HG02981 (cell line): Measurements from ENCODE around the gene RBM17.
"Not testable (repeated sequence)": the region's sequence is repeated elsewhere in the genome, so short reads cannot be mapped to it uniquely, and the experiment has no call there.

ENCODE experiments used
- ATAC-seq: cut with Tn5 transposase; IDR thresholded peaks from one replicate; pipeline ENCODE4 v1.9.1; 2021; ENCODE audit warnings: mild to moderate bottlenecking, moderate library complexity; ENCODE audit not compliant: unreplicated experiment

Gene RBM17

GRCh38 chr10:6055929-6056328 lies 32.9 kb upstream of the RBM17 start:
- ATAC-seq, result no peak

GRCh38 chr10:6056411-6057135 lies 32.3 kb upstream of the RBM17 start:
- no peak for ATAC-seq

- ATAC-seq, result no peak
These were observed 30.0 kb upstream of the RBM17 start for GRCh38 chr10:6058682-6059475.

GRCh38 chr10:6059506-6059905 lies 29.3 kb upstream of the RBM17 start:
- ATAC-seq, result no peak

- ATAC-seq, result no peak
These were observed 27.8 kb upstream of the RBM17 start for GRCh38 chr10:6061056-6061455.

- no peak for ATAC-seq
These were observed 26.6 kb upstream of the RBM17 start, which contains the start of gene IL2RA for GRCh38 chr10:6062101-6062771. TSS of gene IL2RA (minus strand) at chr10:6062367. CDS start at chr10:6062151, 216 bp downstream.

GRCh38 chr10:6064119-6064518 lies 24.7 kb upstream of the RBM17 start:
- ATAC-seq, result no peak

GRCh38 chr10:6064726-6065125 lies 24.1 kb upstream of the RBM17 start:
- not testable (repeated sequence) for ATAC-seq

GRCh38 chr10:6065406-6065805 lies 23.4 kb upstream of the RBM17 start:
- no peak for ATAC-seq

GRCh38 chr10:6065835-6066234 lies 23.0 kb upstream of the RBM17 start:
- no peak for ATAC-seq

- ATAC-seq, result no peak
These were observed 21.4 kb upstream of the RBM17 start for GRCh38 chr10:6067457-6067856.

- no peak for ATAC-seq
These were observed 20.8 kb upstream of the RBM17 start for GRCh38 chr10:6068006-6068405.

GRCh38 chr10:6068422-6068821 lies 20.4 kb upstream of the RBM17 start:
- peak; percentile 74 for ATAC-seq

GRCh38 chr10:6069081-6069931 lies 19.5 kb upstream of the RBM17 start:
- no peak for ATAC-seq

- ATAC-seq, result no peak
These were observed 18.2 kb upstream of the RBM17 start for GRCh38 chr10:6070660-6071059.

GRCh38 chr10:6071181-6072175 lies 17.4 kb upstream of the RBM17 start:
- ATAC-seq, result no peak

- no peak for ATAC-seq
These were observed 16.5 kb upstream of the RBM17 start for GRCh38 chr10:6072215-6072934.

- ATAC-seq, result no peak
These were observed 14.1 kb upstream of the RBM17 start for GRCh38 chr10:6074489-6075301.
